Brain microvascular endothelial cell (primary cell): ENCODE data around the gene SLC25A51.

Source experiments
- DNase-seq: peaks from one replicate; pipeline ENCODE4 v3.0.0-alpha.2; 2020
- H3K27ac ChIP-seq: fragments of 250-450 bp; sonication (Bioruptor Pico); 2 replicates; pipeline ENCODE4 v1.5.1; 2020; ENCODE audit warnings: mild to moderate bottlenecking, moderate library complexity
- H3K27me3 ChIP-seq: fragments of 250-450 bp; sonication (Bioruptor Pico); replicated peaks from 2 replicates; pipeline ENCODE4 v1.5.1; 2020; ENCODE audit warnings: mild to moderate bottlenecking
- H3K36me3 ChIP-seq: fragments of 250-450 bp; sonication (Bioruptor Pico); replicated peaks from 2 replicates; pipeline ENCODE4 v1.5.1; 2020; ENCODE audit warnings: mild to moderate bottlenecking
- H3K4me3 ChIP-seq: 2 replicates; pipeline ENCODE4 v1.5.1; 2011; ENCODE audit warnings: low read depth, mild to moderate bottlenecking, control low read depth, low read length, moderate library complexity
- in situ Hi-C: cut with HindIII; loops from 2 replicates; pipeline ENCODE4 v1.10.0; 2017; ENCODE audit warnings: low sequenced_read_pairs, low pct_ligation_motif_present
- TF ChIP-seq, protein P1 (sequence below): IDR thresholded peaks from 2 replicates; pipeline ENCODE4 v1.5.1; 2011; ENCODE audit warnings: low read depth, mild to moderate bottlenecking, moderate library complexity, low read length, control low read depth, inconsistent platforms; ENCODE audit errors: missing control alignments

The SLC25A51 gene

GRCh38 chr9:37870081-37870798 is 33.7 kb downstream of the SLC25A51 start:
- in situ Hi-C loops, result no loop called here
- no peaks in the 10 kb centered on the region for H3K27me3 ChIP-seq
- no peak overlapping the region for H3K27ac ChIP-seq
- H3K4me3 ChIP-seq, result no peak overlapping the region
- DNase-seq, result no peak
- TF ChIP-seq, protein P1, sequence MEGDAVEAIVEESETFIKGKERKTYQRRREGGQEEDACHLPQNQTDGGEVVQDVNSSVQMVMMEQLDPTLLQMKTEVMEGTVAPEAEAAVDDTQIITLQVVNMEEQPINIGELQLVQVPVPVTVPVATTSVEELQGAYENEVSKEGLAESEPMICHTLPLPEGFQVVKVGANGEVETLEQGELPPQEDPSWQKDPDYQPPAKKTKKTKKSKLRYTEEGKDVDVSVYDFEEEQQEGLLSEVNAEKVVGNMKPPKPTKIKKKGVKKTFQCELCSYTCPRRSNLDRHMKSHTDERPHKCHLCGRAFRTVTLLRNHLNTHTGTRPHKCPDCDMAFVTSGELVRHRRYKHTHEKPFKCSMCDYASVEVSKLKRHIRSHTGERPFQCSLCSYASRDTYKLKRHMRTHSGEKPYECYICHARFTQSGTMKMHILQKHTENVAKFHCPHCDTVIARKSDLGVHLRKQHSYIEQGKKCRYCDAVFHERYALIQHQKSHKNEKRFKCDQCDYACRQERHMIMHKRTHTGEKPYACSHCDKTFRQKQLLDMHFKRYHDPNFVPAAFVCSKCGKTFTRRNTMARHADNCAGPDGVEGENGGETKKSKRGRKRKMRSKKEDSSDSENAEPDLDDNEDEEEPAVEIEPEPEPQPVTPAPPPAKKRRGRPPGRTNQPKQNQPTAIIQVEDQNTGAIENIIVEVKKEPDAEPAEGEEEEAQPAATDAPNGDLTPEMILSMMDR, result no peak
- H3K36me3 ChIP-seq, result peaks cover 4% of the 10 kb centered on the region

GRCh38 chr9:37862530-37862929 is 41.4 kb downstream of the SLC25A51 start:
- no peak overlapping the region for H3K4me3 ChIP-seq
- in situ Hi-C loops, result no loop called here
- no peak overlapping the region for H3K27ac ChIP-seq
- no peaks in the 10 kb centered on the region for H3K27me3 ChIP-seq
- TF ChIP-seq, protein P1, result no peak
- H3K36me3 ChIP-seq, result peaks cover 24% of the 10 kb centered on the region
- DNase-seq, result no peak

DNA sequence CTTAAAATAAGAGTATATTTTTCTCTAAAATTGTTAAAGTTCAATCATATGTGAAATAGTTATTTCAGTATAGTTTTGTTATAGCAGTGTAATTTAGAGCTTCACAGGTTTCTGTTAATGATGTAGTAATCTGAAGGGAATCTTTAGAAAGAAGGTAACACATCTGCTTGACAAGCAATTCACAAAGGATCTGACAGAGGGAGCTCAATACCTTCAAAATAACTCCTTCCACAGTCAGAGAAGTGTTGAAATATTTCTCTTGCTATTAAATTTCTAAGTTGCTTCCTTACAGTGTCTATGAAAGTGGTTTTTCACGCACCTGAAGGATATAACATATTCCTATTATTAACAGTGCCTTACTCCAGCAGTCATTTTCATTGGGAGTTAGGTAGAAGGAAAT is 44.9 kb downstream of the SLC25A51 start:
- Histone ChIP-seq H3K27me3 (no peaks in the 10 kb centered on the region), H3K4me3 (no peak overlapping the region), H3K36me3 (peaks cover 23% of the 10 kb centered on the region), H3K27ac (no peak overlapping the region)
- DNase-seq, result no peak
- in situ Hi-C loops, result no loop called here
- TF ChIP-seq, protein P1, result no peak

DNA sequence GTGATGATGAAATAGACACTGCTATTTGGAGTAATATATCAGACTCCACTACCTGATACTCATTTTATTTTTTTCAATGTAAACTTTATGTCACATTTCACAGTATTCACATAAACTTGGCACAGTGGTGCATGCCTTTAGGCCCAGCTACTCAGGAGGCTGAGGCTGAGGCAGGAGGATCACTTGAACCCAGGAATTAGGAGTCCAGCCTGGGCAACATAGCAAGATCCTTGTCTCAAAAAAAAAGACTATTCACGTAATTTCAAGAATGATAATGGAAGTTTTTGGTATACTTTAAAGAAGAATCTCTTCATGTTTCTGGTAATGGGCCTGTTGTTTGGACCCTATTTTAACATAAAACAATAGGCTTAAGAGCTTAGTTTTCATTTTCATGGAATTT is 47.4 kb downstream of the SLC25A51 start:
- TF ChIP-seq, protein P1, result no peak
- no peak for DNase-seq
- H3K27ac ChIP-seq, result no peak overlapping the region
- H3K27me3 ChIP-seq, result no peaks in the 10 kb centered on the region
- in situ Hi-C loops, result no loop called here
- no peak overlapping the region for H3K4me3 ChIP-seq
- peaks cover 15% of the 10 kb centered on the region for H3K36me3 ChIP-seq

DNA sequence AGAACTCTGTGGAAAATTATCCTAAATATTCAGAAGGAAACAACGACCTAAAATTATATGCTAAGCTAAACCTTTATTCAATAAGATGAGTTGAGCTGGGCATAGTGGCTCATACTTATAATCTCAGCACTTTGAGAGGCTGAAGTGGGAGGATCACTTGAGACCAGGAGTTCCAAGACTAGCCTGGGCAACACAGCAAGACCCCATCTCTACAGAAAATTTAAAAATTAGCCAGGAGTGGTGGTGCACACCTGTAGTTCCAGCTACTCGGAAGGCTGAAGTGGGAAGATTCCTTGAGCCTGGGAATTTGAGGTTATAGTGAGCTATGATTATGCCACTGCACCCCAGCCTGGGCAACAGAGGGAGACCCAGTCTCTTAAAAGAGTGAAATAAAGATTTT is 51.7 kb downstream of the SLC25A51 start:
- Histone ChIP-seq H3K27ac (no peak overlapping the region), H3K27me3 (no peaks in the 10 kb centered on the region), H3K36me3 (no peaks in the 10 kb centered on the region), H3K4me3 (no peak overlapping the region)
- in situ Hi-C loops, result no loop called here
- DNase-seq, result no peak
- TF ChIP-seq, protein P1, result no peak
